HFF-Myc (cell line): Measurements from ENCODE around the gene C9orf152.
A peak's percentile ranks its signal among the peaks of the same experiment; 100 is the strongest.

Source experiments
- DNase-seq: peaks from one replicate; pipeline ENCODE4 v3.0.0-alpha.2; 2011; ENCODE audit warnings: low read depth; ENCODE audit errors: extremely low read depth
- H3K4me3 ChIP-seq: replicated peaks from 2 replicates; pipeline ENCODE4 v1.5.1; 2011; ENCODE audit warnings: low read depth, mild to moderate bottlenecking, control low read depth, low read length
- TF ChIP-seq, protein P1 (sequence below): IDR thresholded peaks from 2 replicates; pipeline ENCODE4 v1.5.1; 2012; ENCODE audit warnings: mild to moderate bottlenecking, low read depth, low read length, control low read depth; ENCODE audit errors: missing control alignments

Gene C9orf152

DNA sequence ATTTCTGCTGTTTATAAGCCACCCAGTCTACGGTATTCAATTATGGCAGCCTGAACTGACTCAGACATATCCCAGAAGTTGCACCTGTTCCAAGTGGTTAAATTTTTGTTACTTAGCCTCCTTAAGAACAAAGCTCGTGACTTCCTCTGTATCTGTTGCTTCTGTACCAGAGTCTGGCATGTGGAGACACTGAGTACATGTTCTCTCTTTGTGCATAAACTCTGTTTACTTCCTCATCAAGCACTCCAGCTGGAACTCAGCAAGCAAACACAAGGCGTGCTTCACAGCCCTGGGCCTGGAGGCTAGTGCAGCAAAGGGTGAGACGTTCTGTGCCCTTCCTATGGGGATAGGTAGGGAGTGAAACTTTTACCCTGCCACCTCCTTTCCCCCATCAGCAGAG is 19.0 kb downstream of the C9orf152 start:
- TF ChIP-seq, protein P1, sequence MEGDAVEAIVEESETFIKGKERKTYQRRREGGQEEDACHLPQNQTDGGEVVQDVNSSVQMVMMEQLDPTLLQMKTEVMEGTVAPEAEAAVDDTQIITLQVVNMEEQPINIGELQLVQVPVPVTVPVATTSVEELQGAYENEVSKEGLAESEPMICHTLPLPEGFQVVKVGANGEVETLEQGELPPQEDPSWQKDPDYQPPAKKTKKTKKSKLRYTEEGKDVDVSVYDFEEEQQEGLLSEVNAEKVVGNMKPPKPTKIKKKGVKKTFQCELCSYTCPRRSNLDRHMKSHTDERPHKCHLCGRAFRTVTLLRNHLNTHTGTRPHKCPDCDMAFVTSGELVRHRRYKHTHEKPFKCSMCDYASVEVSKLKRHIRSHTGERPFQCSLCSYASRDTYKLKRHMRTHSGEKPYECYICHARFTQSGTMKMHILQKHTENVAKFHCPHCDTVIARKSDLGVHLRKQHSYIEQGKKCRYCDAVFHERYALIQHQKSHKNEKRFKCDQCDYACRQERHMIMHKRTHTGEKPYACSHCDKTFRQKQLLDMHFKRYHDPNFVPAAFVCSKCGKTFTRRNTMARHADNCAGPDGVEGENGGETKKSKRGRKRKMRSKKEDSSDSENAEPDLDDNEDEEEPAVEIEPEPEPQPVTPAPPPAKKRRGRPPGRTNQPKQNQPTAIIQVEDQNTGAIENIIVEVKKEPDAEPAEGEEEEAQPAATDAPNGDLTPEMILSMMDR, result no peak
- no peak overlapping the region for H3K4me3 ChIP-seq
- DNase-seq, result no peak

DNA sequence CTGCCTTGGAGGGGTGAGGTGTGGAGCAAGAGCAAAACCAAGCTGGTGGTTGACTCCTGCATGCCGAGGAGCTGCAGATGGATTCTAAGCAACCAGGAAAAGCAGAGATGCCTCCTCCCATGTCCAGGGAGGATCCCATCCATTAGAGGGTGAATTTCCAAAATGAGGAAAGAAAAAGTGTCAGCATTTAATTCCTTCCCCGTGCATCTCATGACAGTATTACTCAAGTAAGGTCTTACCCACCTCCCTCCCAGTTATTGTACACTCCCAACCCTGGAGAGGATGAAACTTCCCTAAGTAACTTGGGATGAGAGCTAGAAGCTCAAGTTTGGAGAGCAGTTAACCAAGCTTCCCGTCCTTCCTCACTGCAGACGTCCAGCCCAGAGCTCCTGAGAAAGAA is 19.9 kb downstream of the C9orf152 start:
- TF ChIP-seq, protein P1, result no peak
- no peak for DNase-seq

DNA sequence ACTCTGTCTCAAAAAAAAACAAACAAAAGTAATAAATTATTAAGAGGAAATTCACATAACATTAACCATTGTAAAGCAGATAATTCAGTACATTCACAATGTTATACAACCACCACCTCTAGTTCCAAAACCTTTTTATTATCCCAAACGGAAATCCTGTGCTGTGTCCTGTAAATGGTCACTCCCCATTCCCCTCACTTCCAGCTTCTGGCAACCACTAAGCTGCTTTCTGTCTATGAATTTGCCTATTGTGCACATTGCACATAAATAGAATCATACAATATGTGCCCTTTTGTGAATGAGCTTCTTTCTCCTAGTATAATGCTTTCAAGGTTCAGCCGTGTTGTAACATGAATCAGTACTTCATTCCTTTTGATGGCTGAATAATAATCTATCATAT is 20.8 kb downstream of the C9orf152 start:
- no peak for DNase-seq
- TF ChIP-seq, protein P1, result no peak
- H3K4me3 ChIP-seq, result no peak overlapping the region

More for the DNA sequence above, 19.9 kb downstream of the C9orf152 start:
- no peak overlapping the region for H3K4me3 ChIP-seq

DNA sequence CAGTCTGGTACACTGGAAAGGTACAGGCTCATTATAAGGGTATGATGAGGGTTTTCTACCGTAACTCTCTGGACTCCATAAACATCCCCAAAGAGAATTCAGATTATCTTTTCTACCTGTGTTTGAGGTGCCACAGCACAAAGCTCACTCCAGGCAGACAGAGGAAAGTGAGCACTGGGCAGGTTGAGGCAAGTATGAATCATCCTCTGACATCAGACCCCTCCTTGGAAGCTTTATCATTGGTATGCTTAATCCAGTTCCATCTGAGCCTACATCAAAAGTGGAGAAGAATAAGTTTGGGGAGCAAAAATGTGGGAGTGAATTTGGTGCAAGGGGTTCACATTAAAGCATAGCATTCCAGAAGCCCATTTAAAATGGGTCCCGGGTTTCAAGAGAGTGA is 21.7 kb downstream of the C9orf152 start:
- DNase-seq, result no peak
- TF ChIP-seq, protein P1, result no peak
- no peak overlapping the region for H3K4me3 ChIP-seq

DNA sequence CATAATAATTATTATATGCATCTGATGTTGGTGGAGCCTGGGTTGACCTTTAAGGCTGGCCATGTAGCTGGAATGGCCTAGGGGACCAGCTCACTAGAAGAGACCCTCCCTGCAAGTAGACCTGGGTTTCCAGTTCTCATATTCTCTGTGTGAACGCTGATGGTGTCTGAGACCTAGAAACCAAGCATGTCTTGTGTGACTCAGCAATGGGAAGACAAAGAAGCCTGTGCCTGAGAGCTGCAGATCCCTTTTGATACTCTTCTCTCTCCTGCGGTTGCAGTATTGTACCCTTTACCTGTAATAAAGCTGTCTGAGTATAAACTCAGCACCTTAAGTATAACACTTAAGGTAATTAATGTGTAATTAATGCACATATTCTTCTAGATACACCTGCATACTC is 22.2 kb downstream of the C9orf152 start:
- DNase-seq, result no peak
- TF ChIP-seq, protein P1, result no peak

DNA sequence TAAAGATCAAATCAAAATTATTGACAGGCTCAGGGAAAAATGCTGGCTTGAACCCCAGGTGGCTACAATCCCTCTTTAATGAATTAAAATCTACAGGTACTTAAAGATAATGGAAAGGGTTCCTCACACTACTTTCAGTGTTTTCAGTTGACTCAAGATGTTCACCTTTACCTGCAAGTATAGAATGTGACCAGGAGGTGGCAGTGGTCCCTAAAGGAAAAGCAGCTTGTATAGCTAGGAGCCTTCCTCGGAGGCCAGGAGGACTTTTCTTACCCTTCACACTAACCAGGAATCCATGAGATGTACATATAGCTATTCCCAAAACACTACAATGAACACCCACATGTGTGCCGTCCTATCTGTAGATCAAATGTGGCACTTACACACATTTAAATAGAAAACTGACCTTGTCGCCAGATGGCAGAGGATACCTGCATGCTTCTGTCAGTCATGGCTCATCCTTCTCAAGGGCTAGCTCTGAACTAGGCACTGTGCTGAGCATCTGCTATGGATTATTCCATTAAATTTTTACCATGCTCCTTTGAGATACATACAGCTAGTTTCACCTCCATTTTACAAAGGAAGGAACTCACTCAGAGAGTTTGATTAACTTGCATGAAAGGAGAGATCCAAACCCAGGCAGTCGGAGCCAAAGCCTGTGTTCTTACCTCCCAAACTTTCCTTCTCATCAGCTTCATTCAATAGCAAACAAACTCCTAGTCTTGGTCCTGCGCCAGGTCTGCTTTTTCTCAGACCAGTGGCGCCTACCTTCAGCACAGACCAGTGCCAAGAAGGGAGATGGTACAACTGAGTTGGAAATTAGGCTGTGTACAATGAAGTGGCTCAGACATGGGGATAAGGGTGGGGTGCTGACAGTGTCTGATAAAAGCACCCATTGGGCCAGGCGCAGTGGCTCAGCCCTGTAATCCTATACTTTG is 24.5 kb downstream of the C9orf152 start:
- peak; percentile 56 for DNase-seq
- TF ChIP-seq, protein P1, result peak; percentile 73
- no peak overlapping the region for H3K4me3 ChIP-seq

More for the DNA sequence above, 22.2 kb downstream of the C9orf152 start:
- H3K4me3 ChIP-seq, result no peak overlapping the region
